ENCODE results near the gene MIB1.

GRCh38 chr18:21865043-21865442 is 124.5 kb downstream of the MIB1 start:
- TF ChIP-seq CTCF (IDR thresholded peaks at IDR 0.05; ENCODE audit: insufficient read depth, low read length, poor library complexity, severe bottlenecking), result no peak
- TF ChIP-seq EZH2phosphoT487 (conservative IDR thresholded peaks at IDR 0.05; ENCODE audit: low read length), result no peak

Data from SU-DHL-6 (cell line).